K562 (cell line): ENCODE results near the gene JSRP1. TPM values are rescaled to one million over a fixed set of nuclear protein-coding genes. Genes with fewer than 3 reads are reported as not detected.
A peak's percentile ranks its signal among the peaks of the same experiment; 100 is the strongest.

Experiments
- ATAC-seq: fragments of 200-7000 bp; cut with Tn5 transposase; 3 replicates; pipeline ENCODE4 v1.9.1; 2020; ENCODE audit warnings: moderate library complexity
- BruUV-seq: library from RNA; stranded (reverse); fragments of 400-500 nt; replicated peaks from 2 replicates; lab custom pipeline; 2021; lab: Mats Ljungman, UMichigan
- CTCF ChIA-PET: fragments of 300-600 bp; formaldehyde crosslinking; extraction: SDS; loops from one replicate; lab custom pipeline; 2021; ENCODE audit warnings: low intra/inter-chr PET ratio; lab: Yijun Ruan, JAX
- POLR2A ChIA-PET: fragments of 300-600, 350-650 bp; sonication (Branson Sonifier 250); formaldehyde crosslinking; extraction: SDS; loops from one replicate; lab custom pipeline; 2021; ENCODE audit warnings: antibody characterized with exemption, inconsistent platforms; lab: Yijun Ruan, JAX
- DNase-seq, 4 experiments: peaks; one replicate each; pipeline versions ENCODE4 v3.0.0 to v3.0.0-alpha.2; 2011 to 2018; ENCODE audit warnings: low spot score in 3 of 4, mixed read lengths in 3 of 4; ENCODE audit errors: extremely low read depth in 1 of 4
- FAIRE-seq: peaks from 2 replicates; lab custom pipeline; 2011; peaks lifted over from hg19 to GRCh38; lab: Jason Lieb, UNC
- H2AFZ ChIP-seq: 2 replicates; pipeline ENCODE4 v1.6.0; 2011; ENCODE audit warnings: low read depth, low read length, control low read depth, inconsistent platforms
- H3K27ac ChIP-seq: fragments of 200-600 bp; 3 replicates; pipeline ENCODE4 v1.8.0; 2011; ENCODE audit warnings: low read depth, mild to moderate bottlenecking, control low read depth, inconsistent platforms, low read length, moderate library complexity, mixed read lengths; ENCODE audit errors: extremely low read depth
- H3K27me3 ChIP-seq, 2 experiments: fragments of 300-600 bp in 1 of 2; 2 replicates in 1 of 2; 3 replicates in 1 of 2; pipeline versions ENCODE4 v1.6.0 to v1.8.0; 2011; ENCODE audit warnings: inconsistent platforms in 2 of 2, low read length in 2 of 2, mild to moderate bottlenecking in 1 of 2, mixed read lengths in 1 of 2, moderate library complexity in 1 of 2; ENCODE audit not compliant: control insufficient read depth in 2 of 2, insufficient read depth in 2 of 2
- H3K36me3 ChIP-seq: fragments of 300-600 bp; 3 replicates; pipeline ENCODE4 v1.8.0; 2011; ENCODE audit warnings: mild to moderate bottlenecking, low read length, inconsistent platforms; ENCODE audit not compliant: control insufficient read depth, insufficient read depth
- H3K4me1 ChIP-seq, 2 experiments: fragments of 200-600 bp in 1 of 2; replicated peaks in 1 of 2; 2 replicates in 1 of 2; 3 replicates in 1 of 2; pipeline versions ENCODE4 v1.5.1 to v1.8.0; 2011; ENCODE audit warnings: inconsistent platforms in 2 of 2, low read length in 2 of 2, mild to moderate bottlenecking in 1 of 2, mixed read lengths in 1 of 2, moderate library complexity in 1 of 2; ENCODE audit not compliant: control insufficient read depth in 2 of 2, insufficient read depth in 2 of 2
- H3K4me2 ChIP-seq: 2 replicates; pipeline ENCODE4 v1.6.1; 2011; ENCODE audit warnings: low read length, control low read depth, inconsistent platforms, mixed read lengths; ENCODE audit not compliant: insufficient read depth
- H3K4me3 ChIP-seq: fragments of 200-600 bp; sonication (generic), shearing (Covaris generic); 2 replicates; pipeline ENCODE4 v1.5.1; 2016; ENCODE audit warnings: control low read depth, inconsistent platforms
- H3K79me2 ChIP-seq: fragments of 200-600 bp; 3 replicates; pipeline ENCODE4 v1.8.0; 2011; ENCODE audit warnings: low read length, inconsistent platforms; ENCODE audit not compliant: control insufficient read depth, insufficient read depth
- H3K9ac ChIP-seq, 2 experiments: 2 replicates each; pipeline versions ENCODE4 v1.6.0 to v1.6.1; 2011; ENCODE audit warnings: low read depth in 2 of 2, low read length in 2 of 2, control low read depth in 1 of 2, inconsistent platforms in 1 of 2, mild to moderate bottlenecking in 1 of 2, mixed read lengths in 1 of 2; ENCODE audit not compliant: insufficient read depth in 1 of 2
- H3K9me1 ChIP-seq: one replicate; pipeline ENCODE4 v1.6.0; 2011; ENCODE audit warnings: inconsistent platforms, mild to moderate bottlenecking, low read length, moderate library complexity; ENCODE audit not compliant: control insufficient read depth, insufficient read depth
- H3K9me3 ChIP-seq: replicated peaks from 2 replicates; pipeline ENCODE4 v1.5.1; 2011; ENCODE audit warnings: low read depth, low read length, inconsistent platforms; ENCODE audit not compliant: control insufficient read depth, insufficient read depth
- H4K20me1 ChIP-seq: replicated peaks from 2 replicates; pipeline ENCODE4 v1.6.1; 2011; ENCODE audit warnings: low read length, inconsistent platforms, mixed read lengths; ENCODE audit not compliant: control insufficient read depth, insufficient read depth
- CHD7 ChIP-seq: fragments of 200-600 bp; sonication (generic); IDR thresholded peaks from one replicate; pipeline ENCODE4 v1.6.1; 2012; ENCODE audit warnings: mild to moderate bottlenecking, low read depth, low read length, inconsistent platforms
- CREB3 ChIP-seq: fragments of 450-650 bp; conservative IDR thresholded peaks from 2 replicates; pipeline ENCODE4 v1.6.1; 2016; ENCODE audit warnings: missing genetic modification characterization, low read depth, mild to moderate bottlenecking, missing compliant biosample characterization, moderate library complexity
- GTF3C2 ChIP-seq: IDR thresholded peaks from 3 replicates; pipeline ENCODE4 v1.6.1; 2011; ENCODE audit warnings: borderline replicate concordance, mild to moderate bottlenecking, moderate library complexity; ENCODE audit not compliant: insufficient read length; ENCODE audit errors: extremely low read depth
- MXI1 ChIP-seq: IDR thresholded peaks from 2 replicates; pipeline ENCODE4 v1.6.1; 2011; ENCODE audit warnings: low read depth, mild to moderate bottlenecking, improper control_type of control experiment, low read length
- PCBP2 ChIP-seq: fragments of 200-400 bp; formaldehyde crosslinking; IDR thresholded peaks from 2 replicates; pipeline ENCODE4 v1.6.1; 2018; ENCODE audit warnings: low read length, low read depth, mild to moderate bottlenecking, moderate library complexity; ENCODE audit not compliant: poor library complexity, severe bottlenecking
- RBM22 ChIP-seq: fragments of 200-400 bp; formaldehyde crosslinking; IDR thresholded peaks from 2 replicates; pipeline ENCODE4 v1.6.1; 2018; ENCODE audit warnings: low read length, low read depth; ENCODE audit not compliant: poor library complexity, severe bottlenecking
- WGBS: fragments of 100-300 bp; shearing (Covaris generic); methylation state at CpG from one replicate; pipeline ENCODE4 v1.1.6; 2016; ENCODE audit warnings: low coverage, mixed read lengths; ENCODE audit not compliant: insufficient coverage; ENCODE audit errors: missing lambda C conversion rate; 5-methylcytosine and 5-hydroxymethylcytosine counted together
- in situ Hi-C: fragments of 300-500 bp; cut with MboI; formaldehyde crosslinking; loops from 4 replicates; pipeline ENCODE4 v1.15.0; 2018; ENCODE audit warnings: inconsistent platforms, mixed read lengths
- intact Hi-C: fragments of 100-400 bp; cut with micrococcal nuclease; formaldehyde crosslinking; loops from 2 replicates; pipeline ENCODE4 v1.14.2; 2022
- polyA plus RNA-seq, 8 experiments: library from polyadenylated mRNA; depleted of rRNA in 4 of 8; stranded (reverse) in 5 of 8; unstranded in 3 of 8; fragments of >200 nt; fragmentation: Nextera tagmentation in 2 of 8; fragmentation: Illumina TruSeq in 1 of 8; extraction: Ambion mirVana in 2 of 8; extraction: Trizol in 1 of 8; gene quantifications; 2 replicates each; pipeline versions ENCODE4 v1.2.1 to v1.2.3, GENCODE V29; 2011 to 2014; ENCODE audit warnings: inconsistent platforms in 1 of 8, missing spikeins in 1 of 8
- total RNA-seq, 7 experiments: library from RNA; depleted of rRNA in 6 of 7; stranded (reverse); fragments of >200 nt in 6 of 7; fragmentation: Illumina TruSeq in 2 of 7; extraction: Trizol in 2 of 7; gene quantifications; 2 replicates each; pipeline versions ENCODE4 v1.2.1 to v1.2.3, GENCODE V29; 2011 to 2021; ENCODE audit warnings: low replicate concordance in 1 of 7

The JSRP1 gene
- total and polyA plus RNA-seq, 9 of the 15 experiments (the other 6 are each of a cell fraction or from before 2014, with no cell fraction given) = 0.08 to 1.2 (median 0.51) TPM; not detected in 4

GRCh38 chr19:2268480-2268830, 12.2 kb upstream of the JSRP1 start:
- DNase-seq = no peak
- no peak for FAIRE-seq
- H2AFZ ChIP-seq = no peak overlapping the region
- H3K9me1 ChIP-seq = no peaks in the 10 kb centered on the region
- peak overlapping the region; percentile 91; the same call in 1 of the 2 replicates for H3K4me3 ChIP-seq
- H3K9ac ChIP-seq = peak overlapping the region in 1 of 2 experiments; percentile 79; a peak in 2 of 4 replicates
- intact Hi-C loops = loop anchor here (10.0 kb wide), 1 partner anchor 104 kb away; the partner anchor contains the start of gene DOT1L
- H3K4me2 ChIP-seq = peak overlapping the region; percentile 40
- 41% methylated on average over 4 of the region's 4 CpGs for WGBS
- peaks cover 25% of the 10 kb centered on the region; the same call in 2 of the 3 replicates for H3K36me3 ChIP-seq
- H3K27me3 ChIP-seq = no peaks in the 10 kb centered on the region
- peaks cover 18 to 66% of the 10 kb centered on the region in 2 experiments for H3K4me1 ChIP-seq
- H4K20me1 ChIP-seq = peaks cover 37% of the 10 kb centered on the region
- no peaks in the 10 kb centered on the region for H3K9me3 ChIP-seq
- peak overlapping the region; percentile 86 for H3K27ac ChIP-seq
- H3K79me2 ChIP-seq = peaks cover 51% of the 10 kb centered on the region
- ChIA-PET CTCF (no interaction called here), POLR2A (no interaction called here)
- BruUV-seq = no TSS peak
- ATAC-seq = no peak
- in situ Hi-C loops = no loop called here
- TF ChIP-seq MXI1 (no peak), GTF3C2 (no peak), PCBP2 (no peak), CREB3 (tag) (no peak), RBM22 (no peak), CHD7 (no peak)
